ENCODE measurements around the gene HSPBAP1.
"Not testable (repeated sequence)": the region's sequence is repeated elsewhere in the genome, so short reads cannot be mapped to it uniquely, and the experiment has no call there.

The HSPBAP1 gene

DNA sequence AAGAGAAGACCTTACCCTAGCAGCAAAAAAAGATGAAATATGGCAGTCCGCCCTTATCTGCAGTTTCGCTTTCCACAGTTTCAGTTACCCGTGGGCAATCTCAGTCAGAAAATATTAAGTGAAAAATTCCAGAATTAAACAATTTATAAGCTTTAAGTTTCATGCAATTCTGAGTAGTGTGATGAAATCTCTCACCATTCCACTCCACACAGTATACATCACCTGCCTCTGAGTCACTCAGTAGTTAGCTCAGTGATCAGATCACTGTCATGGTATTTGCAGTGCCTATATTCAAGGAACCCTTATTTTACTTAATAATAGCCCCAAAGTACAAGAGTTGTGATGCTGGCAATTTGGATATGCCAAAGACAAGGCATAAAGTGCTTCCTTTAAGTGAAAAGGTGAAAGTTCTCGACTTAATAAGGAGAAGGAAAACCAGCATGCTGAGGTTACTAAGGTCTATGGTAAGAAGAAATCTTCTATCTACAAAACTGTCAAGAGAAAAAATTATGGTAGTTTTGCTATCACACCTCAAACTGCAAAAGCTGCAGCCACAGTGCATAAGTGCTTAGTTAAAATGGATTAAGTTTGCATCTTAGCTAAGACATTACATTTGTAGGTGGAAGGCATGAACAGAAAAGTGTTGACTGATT, 48.1 kb downstream of the HSPBAP1 start:
- intact Hi-C loops (cut with DNase I): no loop called here
- no peak for DNase-seq

- intact Hi-C loops (cut with DNase I): no loop called here
These were observed 50.0 kb downstream of the HSPBAP1 start for GRCh38 chr3:122743581-122744120.

DNA sequence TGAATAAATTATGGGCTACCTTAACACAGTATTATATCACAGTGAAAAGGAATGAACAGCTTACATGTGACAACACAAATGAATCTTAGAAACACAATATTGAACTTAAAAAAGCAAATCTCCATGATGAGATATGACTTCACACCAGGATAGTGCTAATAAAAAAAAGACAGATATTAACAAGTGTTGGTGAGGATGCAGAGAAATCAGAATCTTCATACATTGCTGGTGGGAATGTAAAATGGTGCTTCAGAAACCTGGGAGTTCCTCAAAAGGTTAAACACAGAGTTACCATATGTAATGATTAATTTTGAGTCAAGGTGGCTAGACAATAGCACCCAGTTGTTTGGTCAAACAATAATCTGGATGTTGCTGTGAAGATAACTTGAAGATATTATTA, 51.4 kb downstream of the HSPBAP1 start:
- intact Hi-C loops (cut with DNase I): no loop called here
- DNase-seq: no peak

More at GRCh38 chr3:122743581-122744120, 50.0 kb downstream of the HSPBAP1 start:
- no peak for DNase-seq

- intact Hi-C loops (cut with DNase I): no loop called here
- DNase-seq: no peak
These were observed 54.5 kb downstream of the HSPBAP1 start for GRCh38 chr3:122739172-122739571.

GRCh38 chr3:122732682-122733525, 60.7 kb downstream of the HSPBAP1 start:
- intact Hi-C loops (cut with DNase I); DNase-seq: not testable (repeated sequence)

GRCh38 chr3:122730240-122730639, 63.4 kb downstream of the HSPBAP1 start:
- no peak for DNase-seq
- intact Hi-C loops (cut with DNase I): no loop called here

DNA sequence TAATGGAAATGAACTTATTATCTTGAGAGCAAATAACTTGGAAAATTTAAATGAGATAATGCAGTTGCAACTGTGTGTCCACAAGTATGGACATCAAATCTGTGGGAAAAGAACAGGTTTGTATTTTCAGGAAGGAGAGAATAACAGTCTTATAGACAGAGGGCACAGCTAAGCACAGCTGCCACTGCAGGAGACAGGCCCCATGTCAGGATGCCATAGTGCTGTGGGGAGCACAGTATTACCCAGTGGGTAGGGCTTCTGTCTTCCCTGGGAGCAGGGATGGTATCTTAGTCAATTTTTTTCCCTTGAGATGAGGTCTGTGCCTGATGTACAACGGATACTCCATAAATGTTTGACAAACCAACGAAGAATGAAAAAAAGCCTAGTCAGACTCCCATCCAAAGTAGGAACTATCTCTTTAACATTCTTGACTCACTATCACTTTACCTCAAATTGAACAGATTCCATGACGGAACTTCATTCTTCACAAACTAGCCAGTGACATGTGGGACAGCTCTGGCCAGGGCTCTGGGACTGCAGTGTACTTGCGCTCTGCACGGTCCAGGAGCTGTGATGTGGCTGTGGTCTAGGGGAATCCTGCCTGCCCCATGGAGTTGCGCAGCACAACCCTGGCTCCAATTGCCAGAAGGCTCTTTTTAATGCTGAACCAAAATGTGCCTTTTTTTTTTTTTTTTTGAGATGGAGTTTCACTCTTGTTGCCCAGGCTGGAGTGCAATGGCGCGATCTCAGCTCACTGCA, 64.7 kb downstream of the HSPBAP1 start:
- DNase-seq: no peak
- intact Hi-C loops (cut with DNase I): no loop called here

- intact Hi-C loops (cut with DNase I): no loop called here
- DNase-seq: no peak
These were observed 65.4 kb downstream of the HSPBAP1 start for GRCh38 chr3:122728186-122728585.

DNA sequence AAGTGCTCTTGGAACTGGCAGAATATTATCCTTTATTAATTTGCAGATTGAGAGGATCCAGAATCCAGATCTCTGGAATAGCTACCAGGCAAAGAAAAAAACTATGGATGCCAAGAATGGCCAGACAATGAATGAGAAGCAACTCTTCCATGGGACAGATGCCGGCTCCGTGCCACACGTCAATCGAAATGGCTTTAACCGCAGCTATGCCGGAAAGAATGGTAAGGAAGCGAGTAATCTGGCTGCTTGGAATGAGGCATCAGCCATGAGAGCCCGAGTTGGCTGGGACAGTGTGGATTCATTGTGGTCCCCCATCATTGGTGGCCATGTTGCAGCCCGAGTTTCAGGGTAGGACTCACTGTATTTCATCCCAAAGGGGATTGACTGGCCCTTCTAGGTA, 65.9 kb downstream of the HSPBAP1 start:
- intact Hi-C loops (cut with DNase I): no loop called here
- peak in 1 of 10 donors; percentile 45 for DNase-seq

GRCh38 chr3:122727294-122727693, 66.3 kb downstream of the HSPBAP1 start:
- intact Hi-C loops (cut with DNase I): no loop called here
- DNase-seq: no peak

GRCh38 chr3:122725106-122725505, 68.5 kb downstream of the HSPBAP1 start:
- peak in 3 of 10 donors; percentile 68 to 82 (median 68) for DNase-seq
- intact Hi-C loops (cut with DNase I): no loop called here

DNA sequence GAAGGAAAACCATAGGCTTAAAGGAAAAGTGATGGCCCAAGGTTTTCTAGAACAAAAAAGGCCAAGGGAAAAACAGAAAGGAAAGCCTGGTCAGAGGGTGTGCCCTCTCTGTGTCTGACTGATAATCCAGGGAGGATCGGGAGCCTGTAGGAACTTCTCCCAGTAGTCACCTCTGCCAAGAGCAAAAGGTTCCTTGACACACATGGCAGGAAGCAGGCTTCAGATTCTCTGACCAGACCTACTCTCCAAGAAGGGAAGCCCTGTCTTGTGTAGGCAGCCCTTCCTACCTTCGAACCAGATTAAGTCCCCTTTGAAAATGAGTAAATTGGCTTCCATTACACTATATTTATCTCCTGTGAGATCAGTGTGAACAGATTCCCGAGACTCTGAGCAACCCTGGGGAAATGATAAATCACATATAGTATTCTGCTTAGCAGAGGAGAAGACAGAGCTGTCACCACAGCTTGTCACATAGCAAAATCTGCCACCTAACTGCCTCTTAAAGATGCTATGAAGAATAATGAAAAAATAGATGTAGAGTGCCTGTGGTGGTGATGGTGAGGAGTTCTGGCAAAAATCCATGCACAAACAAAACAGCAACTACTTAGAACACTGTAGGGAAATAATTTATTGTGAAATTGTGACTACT, 74.2 kb downstream of the HSPBAP1 start:
- intact Hi-C loops (cut with DNase I): no loop called here
- DNase-seq: no peak

DNA sequence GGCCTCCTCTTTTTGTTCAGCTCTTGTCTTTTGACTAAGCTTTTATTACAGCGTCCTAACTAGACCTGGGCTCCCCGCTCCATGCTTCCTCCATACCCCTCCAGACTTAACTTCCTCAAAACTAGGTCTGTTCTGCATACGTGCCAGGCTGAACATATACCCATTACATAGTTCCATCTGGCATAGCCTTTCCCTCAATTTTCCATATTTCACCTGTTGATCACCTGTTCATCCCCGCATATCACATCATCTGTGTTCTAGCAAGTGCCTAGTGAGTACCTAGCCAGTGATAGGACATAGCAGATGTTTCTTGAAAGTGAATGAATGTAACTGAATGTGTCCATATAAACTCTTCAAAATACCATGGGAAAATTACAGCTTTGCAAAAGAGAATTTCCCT, 77.0 kb downstream of the HSPBAP1 start:
- intact Hi-C loops (cut with DNase I): no loop called here
- DNase-seq: no peak

DNA sequence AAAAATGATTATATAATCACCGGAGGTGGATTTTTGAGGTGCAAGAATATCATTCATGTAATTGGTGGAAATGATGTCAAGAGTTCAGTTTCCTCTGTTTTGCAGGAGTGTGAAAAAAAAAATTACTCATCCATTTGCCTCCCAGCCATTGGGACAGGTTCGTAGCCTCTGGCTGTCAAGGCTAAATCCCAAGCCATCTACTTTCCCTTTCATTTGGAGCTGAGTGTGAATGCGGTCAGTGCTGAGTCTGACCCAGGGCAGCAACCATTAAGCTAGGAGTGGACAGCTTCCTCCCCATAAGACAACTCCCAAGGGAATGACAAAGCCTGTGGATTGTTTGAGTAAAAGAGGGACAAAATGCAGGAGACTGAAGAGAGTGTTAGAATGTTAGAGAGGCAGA, 79.4 kb downstream of the HSPBAP1 start:
- DNase-seq: no peak
- intact Hi-C loops (cut with DNase I): no loop called here

DNA sequence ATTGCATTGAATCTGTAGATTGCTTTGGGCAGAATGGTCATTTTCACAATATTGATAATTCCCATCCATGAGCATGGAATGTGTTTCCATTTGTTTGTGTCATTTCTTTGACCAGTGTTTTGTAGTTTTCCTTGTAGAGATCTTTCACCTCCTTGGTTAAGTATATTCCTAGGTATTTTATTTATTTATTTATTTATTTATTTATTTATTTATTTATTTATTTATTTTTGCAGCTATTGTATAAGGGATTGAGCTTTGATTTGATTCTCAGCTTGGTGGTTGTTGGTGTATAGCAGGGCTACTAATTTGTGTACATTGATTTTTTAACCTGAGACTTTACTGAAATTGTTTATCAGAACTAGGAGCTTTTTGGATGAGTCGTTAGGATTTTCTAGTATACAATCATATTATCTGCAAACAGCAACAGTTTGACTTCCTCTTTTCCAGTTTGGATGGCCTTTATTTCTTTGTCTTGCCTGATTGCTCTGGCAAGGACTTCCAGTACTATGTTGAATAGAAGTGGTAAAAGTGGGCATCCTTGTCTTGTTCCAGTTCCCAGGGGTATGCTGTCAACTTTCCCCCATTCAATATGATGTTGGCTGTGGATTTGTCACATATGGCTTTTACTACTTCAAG, 82.9 kb downstream of the HSPBAP1 start:
- intact Hi-C loops (cut with DNase I); DNase-seq: not testable (repeated sequence)

GRCh38 chr3:122705379-122705778, 88.3 kb downstream of the HSPBAP1 start:
- intact Hi-C loops (cut with DNase I): no loop called here
- DNase-seq: no peak

- intact Hi-C loops (cut with DNase I): no loop called here
- no peak for DNase-seq
These were observed 93.4 kb downstream of the HSPBAP1 start for GRCh38 chr3:122700193-122700592.

- intact Hi-C loops (cut with DNase I): no loop called here
- DNase-seq: no peak
These were observed 95.5 kb downstream of the HSPBAP1 start for GRCh38 chr3:122697952-122698620.

GRCh38 chr3:122695927-122696561, 97.6 kb downstream of the HSPBAP1 start:
- intact Hi-C loops (cut with DNase I): no loop called here
- no peak for DNase-seq

All from posterior cingulate gyrus (tissue), 11 donors.